ENCODE data around the gene PIK3CD. TPM values are rescaled to one million over a fixed set of nuclear protein-coding genes. Genes with fewer than 3 reads are reported as not detected.

PIK3CD gene
- total and polyA plus RNA-seq, 10 donors, result 26.8 to 186 (median 100.0) TPM

DNA sequence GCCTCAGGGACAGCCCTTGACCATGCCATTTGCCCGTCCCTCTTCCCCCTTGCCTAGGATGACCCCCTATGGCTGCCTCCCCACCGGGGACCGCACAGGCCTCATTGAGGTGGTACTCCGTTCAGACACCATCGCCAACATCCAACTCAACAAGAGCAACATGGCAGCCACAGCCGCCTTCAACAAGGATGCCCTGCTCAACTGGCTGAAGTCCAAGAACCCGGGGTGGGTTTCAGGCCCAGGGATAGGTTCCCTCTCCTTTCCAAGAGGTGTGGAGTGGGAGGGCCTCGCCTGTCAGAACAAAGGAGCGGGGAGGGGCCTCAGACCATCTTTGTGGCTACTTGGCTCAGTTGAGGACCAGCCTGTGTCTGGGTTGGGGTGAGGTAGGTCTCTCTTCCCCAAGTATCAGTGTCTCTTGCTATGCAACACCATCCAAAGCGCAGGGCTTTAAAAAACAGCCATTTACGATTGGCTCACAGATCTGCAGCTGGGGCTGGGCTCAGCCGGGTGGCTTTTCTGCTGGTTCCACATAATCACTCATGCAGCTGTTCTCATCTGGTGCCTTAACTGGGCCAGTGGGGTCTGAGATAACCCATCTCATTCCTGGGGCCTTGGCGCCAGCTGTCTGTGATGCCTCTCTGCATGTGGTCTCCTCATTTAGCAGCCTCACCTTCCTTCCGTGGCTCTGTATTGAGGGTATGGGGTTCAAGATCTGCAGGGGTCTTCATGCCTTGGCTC lies 71.7 kb downstream of the PIK3CD start:
- Histone ChIP-seq H3K36me3 (peaks cover 10 to 100% (median 99%) of the 10 kb centered on the region in 6 donors), H3K9me3 (peaks cover 0 to 10% (median 7%) of the 10 kb centered on the region in 8 donors), H3K4me1 (peaks cover 6 to 76% (median 38%) of the 10 kb centered on the region in 6 donors), H3K4me3 (no peak overlapping the region), H3K27ac (peak overlapping the region in 2 of 8 donors; percentile 90 to 97), H3K27me3 (replicated peaks in 1 of 7) (peaks cover 0 to 5% (median 0%) of the 10 kb centered on the region in 7 donors)
- TF ChIP-seq POLR2A (IDR thresholded peaks at IDR 0.05) (no peak), POLR2AphosphoS5 (IDR thresholded peaks at IDR 0.05) (no peak)
- TF ChIP-seq, protein P1, sequence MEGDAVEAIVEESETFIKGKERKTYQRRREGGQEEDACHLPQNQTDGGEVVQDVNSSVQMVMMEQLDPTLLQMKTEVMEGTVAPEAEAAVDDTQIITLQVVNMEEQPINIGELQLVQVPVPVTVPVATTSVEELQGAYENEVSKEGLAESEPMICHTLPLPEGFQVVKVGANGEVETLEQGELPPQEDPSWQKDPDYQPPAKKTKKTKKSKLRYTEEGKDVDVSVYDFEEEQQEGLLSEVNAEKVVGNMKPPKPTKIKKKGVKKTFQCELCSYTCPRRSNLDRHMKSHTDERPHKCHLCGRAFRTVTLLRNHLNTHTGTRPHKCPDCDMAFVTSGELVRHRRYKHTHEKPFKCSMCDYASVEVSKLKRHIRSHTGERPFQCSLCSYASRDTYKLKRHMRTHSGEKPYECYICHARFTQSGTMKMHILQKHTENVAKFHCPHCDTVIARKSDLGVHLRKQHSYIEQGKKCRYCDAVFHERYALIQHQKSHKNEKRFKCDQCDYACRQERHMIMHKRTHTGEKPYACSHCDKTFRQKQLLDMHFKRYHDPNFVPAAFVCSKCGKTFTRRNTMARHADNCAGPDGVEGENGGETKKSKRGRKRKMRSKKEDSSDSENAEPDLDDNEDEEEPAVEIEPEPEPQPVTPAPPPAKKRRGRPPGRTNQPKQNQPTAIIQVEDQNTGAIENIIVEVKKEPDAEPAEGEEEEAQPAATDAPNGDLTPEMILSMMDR (IDR thresholded peaks at IDR 0.05 in 8 of 11, conservative IDR thresholded peaks at IDR 0.05 in 3 of 11), result no peak
- WGBS, 5 donors, result 97 to 100% (median 99%) methylated on average over 12 to 14 of the region's 14 CpGs
- intact Hi-C loops (cut with DNase I; ENCODE audit: low total_unique reads), result loop anchor here (10.0 kb wide), 1 partner anchor 142 kb away; no protein-coding TSS in a partner anchor
- no peak for DNase-seq

DNA sequence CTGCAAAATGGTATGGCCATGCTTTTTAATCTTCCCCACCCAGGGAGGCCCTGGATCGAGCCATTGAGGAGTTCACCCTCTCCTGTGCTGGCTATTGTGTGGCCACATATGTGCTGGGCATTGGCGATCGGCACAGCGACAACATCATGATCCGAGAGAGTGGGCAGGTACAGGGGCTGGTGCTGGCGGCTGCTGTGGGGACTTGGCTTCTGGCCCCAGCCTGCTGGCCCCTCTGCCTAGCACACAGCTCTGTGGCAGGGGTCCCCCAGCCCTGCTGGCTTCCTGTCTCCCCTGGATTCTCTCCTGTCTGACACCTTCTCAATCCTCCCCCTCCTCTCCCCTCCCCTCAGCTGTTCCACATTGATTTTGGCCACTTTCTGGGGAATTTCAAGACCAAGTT lies 72.4 kb downstream of the PIK3CD start:
- WGBS, 5 donors, result 98 to 100% (median 100%) methylated on average over 6 of the region's 6 CpGs
- TF ChIP-seq, protein P1 (IDR thresholded peaks at IDR 0.05 in 8 of 11, conservative IDR thresholded peaks at IDR 0.05 in 3 of 11), result no peak
- TF ChIP-seq POLR2AphosphoS5 (IDR thresholded peaks at IDR 0.05), result peak in 1 of 3 donors; percentile 60
- peak overlapping the region in 4 of 8 donors; percentile 12 to 97 (median 44) for H3K27ac ChIP-seq
- H3K4me3 ChIP-seq, result no peak overlapping the region
- H3K27me3 ChIP-seq (replicated peaks in 1 of 7), result peaks cover 0 to 5% (median 0%) of the 10 kb centered on the region in 7 donors
- H3K4me1 ChIP-seq, result peaks cover under 1 to 76% (median 32%) of the 10 kb centered on the region in 6 donors
- peaks cover 10 to 100% (median 99%) of the 10 kb centered on the region in 6 donors for H3K36me3 ChIP-seq
- no peak for DNase-seq
- intact Hi-C loops (cut with DNase I; ENCODE audit: low total_unique reads), result loop anchor here (10.0 kb wide), 1 partner anchor 141 kb away; no protein-coding TSS in a partner anchor
- H3K9me3 ChIP-seq, result peaks cover 0 to 10% (median 7%) of the 10 kb centered on the region in 8 donors

DNA sequence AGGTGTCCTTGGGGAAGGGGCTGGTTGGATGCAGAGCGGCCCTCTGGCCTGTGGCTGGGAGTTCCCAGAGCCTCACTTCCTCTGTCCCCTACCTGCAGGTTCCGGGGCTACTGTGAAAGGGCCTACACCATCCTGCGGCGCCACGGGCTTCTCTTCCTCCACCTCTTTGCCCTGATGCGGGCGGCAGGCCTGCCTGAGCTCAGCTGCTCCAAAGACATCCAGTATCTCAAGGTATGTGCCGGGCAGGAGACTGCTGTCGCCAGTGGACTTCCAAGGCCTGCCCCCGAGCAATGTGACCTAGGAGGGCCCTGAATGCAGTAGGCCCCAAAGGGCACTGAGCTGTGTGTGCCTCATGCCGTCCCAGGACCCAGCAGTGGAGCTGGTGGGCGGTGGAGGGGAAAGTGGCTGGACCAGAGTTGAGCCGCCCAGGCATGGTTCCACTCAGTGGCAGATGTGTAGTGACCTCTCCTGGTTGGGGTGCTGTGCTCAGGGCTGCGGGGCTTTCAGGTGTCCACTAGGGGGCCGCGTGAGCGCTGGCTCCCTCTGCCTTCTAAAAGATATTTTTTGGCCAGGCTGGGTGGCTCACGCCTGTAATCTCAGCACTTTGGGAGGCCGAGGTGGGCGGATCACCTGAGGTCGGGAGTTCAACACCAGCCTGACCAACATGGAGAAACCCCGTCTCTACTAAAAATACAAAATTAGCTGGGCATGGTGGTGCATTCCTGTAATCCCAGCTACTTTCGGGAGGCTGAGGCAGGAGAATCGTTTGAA lies 73.4 kb downstream of the PIK3CD start:
- peaks cover 0 to 76% (median 31%) of the 10 kb centered on the region in 6 donors for H3K4me1 ChIP-seq
- WGBS, 5 donors, result 60 to 77% (median 70%) methylated on average over 18 to 24 of the region's 24 CpGs
- no peak overlapping the region for H3K4me3 ChIP-seq

More for the DNA sequence above, 73.4 kb downstream of the PIK3CD start:
- H3K27ac ChIP-seq, result peak overlapping the region in 6 of 8 donors; percentile 4 to 97 (median 32)
- H3K36me3 ChIP-seq, result peaks cover 10 to 100% (median 99%) of the 10 kb centered on the region in 6 donors
- intact Hi-C loops (cut with DNase I; ENCODE audit: low total_unique reads), result loop anchor here (5.0 to 10.0 kb wide), 2 partner anchors 98 to 140 kb away; no protein-coding TSS in a partner anchor
- H3K27me3 ChIP-seq (replicated peaks in 1 of 7), result peaks cover 0 to 5% (median 0%) of the 10 kb centered on the region in 7 donors
- H3K9me3 ChIP-seq, result peaks cover 0 to 10% (median 7%) of the 10 kb centered on the region in 8 donors
- TF ChIP-seq POLR2AphosphoS5 (IDR thresholded peaks at IDR 0.05), result peak; percentile 60 to 75 (median 67)
- TF ChIP-seq POLR2A (IDR thresholded peaks at IDR 0.05), result no peak
- TF ChIP-seq, protein P1 (IDR thresholded peaks at IDR 0.05 in 8 of 11, conservative IDR thresholded peaks at IDR 0.05 in 3 of 11), result peak; percentile 84 to 97 (median 90)
- DNase-seq, result peak; percentile 93
